ENCODE results near the gene RPEL1. TPM values are rescaled to one million over a fixed set of nuclear protein-coding genes. Genes with fewer than 3 reads are reported as not detected.

The RPEL1 gene
- 0.05 to 0.08 TPM (median 0.07 TPM) in 4 of 5 replicates, not detected in the other for total RNA-seq (2022; extraction: Qiagen RNA extraction)

GRCh38 chr10:103245587-103245986 lies at the start of gene RPEL1:
Gene RPEL1, plus strand, starts transcription at chr10:103245887. Its CDS starts 110 bp downstream, at chr10:103245997.

GRCh38 chr10:103276896-103277712 lies 31.4 kb downstream of the RPEL1 start, which contains the start of gene INA:
Gene INA, plus strand, starts transcription at chr10:103277138. Its CDS starts 74 bp downstream, at chr10:103277212.

Other genes with a start within 250 kb of the RPEL1 start
- gene NT5C2, start 52.6 kb upstream of the RPEL1 start, total RNA-seq (2022; extraction: Qiagen RNA extraction) = 71.7 to 85.5 TPM (median 76.7 TPM) in 5 replicates
- 22.8 to 31.4 TPM (median 25.0 TPM) in 5 replicates for gene INA, start 31.3 kb downstream of the RPEL1 start, total RNA-seq (2022; extraction: Qiagen RNA extraction)
- gene PCGF6, start 105.3 kb downstream of the RPEL1 start, total RNA-seq (2022; extraction: Qiagen RNA extraction) = 10.4 to 13.1 TPM (median 11.3 TPM) in 5 replicates
- gene TAF5, start 122.1 kb downstream of the RPEL1 start, total RNA-seq (2022; extraction: Qiagen RNA extraction) = 3.2 to 4.0 TPM (median 3.6 TPM) in 5 replicates
- 484 to 582 TPM (median 511 TPM) in 5 replicates for gene ATP5MK, start 150.6 kb downstream of the RPEL1 start, total RNA-seq (2022; extraction: Qiagen RNA extraction)
- gene PDCD11, start 150.7 kb downstream of the RPEL1 start, total RNA-seq (2022; extraction: Qiagen RNA extraction) = 37.9 to 41.3 TPM (median 41.0 TPM) in 5 replicates
- 4.5 to 7.6 TPM (median 6.0 TPM) in 5 replicates for gene CALHM2, start 206.5 kb downstream of the RPEL1 start, total RNA-seq (2022; extraction: Qiagen RNA extraction)
- gene CALHM1, start 213.0 kb downstream of the RPEL1 start, total RNA-seq (2022; extraction: Qiagen RNA extraction) = 0.02 TPM in 1 of 5 replicates, not detected in the others
- gene CALHM3, start 233.4 kb downstream of the RPEL1 start, total RNA-seq (2022; extraction: Qiagen RNA extraction) = 0.45 to 0.74 TPM (median 0.49 TPM) in 5 replicates
- gene NEURL1, start 247.8 kb downstream of the RPEL1 start, total RNA-seq (2022; extraction: Qiagen RNA extraction) = 0.20 to 0.59 TPM (median 0.52 TPM) in 5 replicates

All from A549 treated with CORT108297 at 1 μM for 4 hours (cell line).